HG03521 (cell line): ENCODE measurements around the gene STAT5A.
"Not testable (repeated sequence)": the region's sequence is repeated elsewhere in the genome, so short reads cannot be mapped to it uniquely, and the experiment has no call there.

Source experiments
- ATAC-seq: cut with Tn5 transposase; IDR thresholded peaks from one replicate; pipeline ENCODE4 v1.9.1; 2021; ENCODE audit warnings: mild to moderate bottlenecking, moderate library complexity; ENCODE audit not compliant: unreplicated experiment

STAT5A gene

GRCh38 chr17:42359133-42359532 is 70.8 kb downstream of the STAT5A start:
- no peak for ATAC-seq

- not testable (repeated sequence) for ATAC-seq
Observed at GRCh38 chr17:42360388-42360787, 72.1 kb downstream of the STAT5A start.
